ENCODE results near the gene TMEM236. TPM values are rescaled to one million over a fixed set of nuclear protein-coding genes. Genes with fewer than 3 reads are reported as not detected.

The TMEM236 gene
- total RNA-seq, 1 experiment from 2014 or later = 0.03 TPM

- Histone ChIP-seq H3K27me3 (ENCODE audit: control insufficient read depth, insufficient read depth, low read length) (no peaks in the 10 kb centered on the region), H3K36me3 (replicated peaks; ENCODE audit: control insufficient read depth, insufficient read depth, low read length) (no peaks in the 10 kb centered on the region), H3K4me3 (ENCODE audit: insufficient read depth, low read depth, low read length) (no peak overlapping the region)
- DNase-seq = no peak
These were observed 18.4 kb upstream of the TMEM236 start for GRCh38 chr10:17733620-17734019.

- no peaks in the 10 kb centered on the region for H3K27me3 ChIP-seq (ENCODE audit: control insufficient read depth, insufficient read depth, low read length)
- no peak overlapping the region for H3K4me3 ChIP-seq (ENCODE audit: insufficient read depth, low read depth, low read length)
- no peak for DNase-seq
- H3K36me3 ChIP-seq (replicated peaks; ENCODE audit: control insufficient read depth, insufficient read depth, low read length) = no peaks in the 10 kb centered on the region
These were observed 17.4 kb upstream of the TMEM236 start for GRCh38 chr10:17734432-17735080.

GRCh38 chr10:17735166-17735941, 16.6 kb upstream of the TMEM236 start:
- Histone ChIP-seq H3K4me3 (ENCODE audit: insufficient read depth, low read depth, low read length) (no peak overlapping the region), H3K36me3 (replicated peaks; ENCODE audit: control insufficient read depth, insufficient read depth, low read length) (no peaks in the 10 kb centered on the region), H3K27me3 (ENCODE audit: control insufficient read depth, insufficient read depth, low read length) (no peaks in the 10 kb centered on the region)
- no peak for DNase-seq

- no peaks in the 10 kb centered on the region for H3K36me3 ChIP-seq (replicated peaks; ENCODE audit: control insufficient read depth, insufficient read depth, low read length)
- no peak overlapping the region for H3K4me3 ChIP-seq (ENCODE audit: insufficient read depth, low read depth, low read length)
- no peak for DNase-seq
These were observed 15.8 kb upstream of the TMEM236 start for GRCh38 chr10:17736223-17736622.

GRCh38 chr10:17737027-17737965, 14.7 kb upstream of the TMEM236 start:
- Histone ChIP-seq H3K4me3 (ENCODE audit: insufficient read depth, low read depth, low read length) (no peak overlapping the region), H3K36me3 (replicated peaks; ENCODE audit: control insufficient read depth, insufficient read depth, low read length) (no peaks in the 10 kb centered on the region), H3K27me3 (ENCODE audit: control insufficient read depth, insufficient read depth, low read length) (no peaks in the 10 kb centered on the region)
- DNase-seq = no peak

More at GRCh38 chr10:17736223-17736622, 15.8 kb upstream of the TMEM236 start:
- no peaks in the 10 kb centered on the region for H3K27me3 ChIP-seq (ENCODE audit: control insufficient read depth, insufficient read depth, low read length)

- Histone ChIP-seq H3K27me3 (ENCODE audit: control insufficient read depth, insufficient read depth, low read length) (no peaks in the 10 kb centered on the region), H3K4me3 (ENCODE audit: insufficient read depth, low read depth, low read length) (no peak overlapping the region), H3K36me3 (replicated peaks; ENCODE audit: control insufficient read depth, insufficient read depth, low read length) (no peaks in the 10 kb centered on the region)
- no peak for DNase-seq
These were observed 11.3 kb upstream of the TMEM236 start for GRCh38 chr10:17740668-17741067.

GRCh38 chr10:17742918-17743317, 9.1 kb upstream of the TMEM236 start:
- Histone ChIP-seq H3K36me3 (replicated peaks; ENCODE audit: control insufficient read depth, insufficient read depth, low read length) (no peaks in the 10 kb centered on the region), H3K27me3 (ENCODE audit: control insufficient read depth, insufficient read depth, low read length) (no peaks in the 10 kb centered on the region), H3K4me3 (ENCODE audit: insufficient read depth, low read depth, low read length) (no peak overlapping the region)
- peak; percentile 36 for DNase-seq

GRCh38 chr10:17743437-17743836, 8.6 kb upstream of the TMEM236 start:
- Histone ChIP-seq H3K36me3 (replicated peaks; ENCODE audit: control insufficient read depth, insufficient read depth, low read length) (no peaks in the 10 kb centered on the region), H3K27me3 (ENCODE audit: control insufficient read depth, insufficient read depth, low read length) (no peaks in the 10 kb centered on the region), H3K4me3 (ENCODE audit: insufficient read depth, low read depth, low read length) (no peak overlapping the region)
- DNase-seq = no peak

GRCh38 chr10:17744341-17744861, 7.6 kb upstream of the TMEM236 start:
- no peak for DNase-seq
- no peak overlapping the region for H3K4me3 ChIP-seq (ENCODE audit: insufficient read depth, low read depth, low read length)
- H3K36me3 ChIP-seq (replicated peaks; ENCODE audit: control insufficient read depth, insufficient read depth, low read length) = no peaks in the 10 kb centered on the region
- H3K27me3 ChIP-seq (ENCODE audit: control insufficient read depth, insufficient read depth, low read length) = no peaks in the 10 kb centered on the region

GRCh38 chr10:17747883-17748550, 4.0 kb upstream of the TMEM236 start:
- H3K36me3 ChIP-seq (replicated peaks; ENCODE audit: control insufficient read depth, insufficient read depth, low read length) = no peaks in the 10 kb centered on the region
- H3K4me3 ChIP-seq (ENCODE audit: insufficient read depth, low read depth, low read length) = no peak overlapping the region
- DNase-seq = no peak
- H3K27me3 ChIP-seq (ENCODE audit: control insufficient read depth, insufficient read depth, low read length) = no peaks in the 10 kb centered on the region

- no peaks in the 10 kb centered on the region for H3K27me3 ChIP-seq (ENCODE audit: control insufficient read depth, insufficient read depth, low read length)
- no peak overlapping the region for H3K4me3 ChIP-seq (ENCODE audit: insufficient read depth, low read depth, low read length)
- DNase-seq = no peak
- H3K36me3 ChIP-seq (replicated peaks; ENCODE audit: control insufficient read depth, insufficient read depth, low read length) = no peaks in the 10 kb centered on the region
These were observed 2.1 kb upstream of the TMEM236 start for GRCh38 chr10:17749890-17750289.

GRCh38 chr10:17756557-17757217, 4.7 kb downstream of the TMEM236 start:
- no peaks in the 10 kb centered on the region for H3K36me3 ChIP-seq (replicated peaks; ENCODE audit: control insufficient read depth, insufficient read depth, low read length)
- H3K4me3 ChIP-seq (ENCODE audit: insufficient read depth, low read depth, low read length) = no peak overlapping the region
- no peak for DNase-seq
- H3K27me3 ChIP-seq (ENCODE audit: control insufficient read depth, insufficient read depth, low read length) = peaks cover 1% of the 10 kb centered on the region; the same call in 1 of the 2 replicates

GRCh38 chr10:17758200-17758599, 6.2 kb downstream of the TMEM236 start:
- DNase-seq = no peak
- Histone ChIP-seq H3K4me3 (ENCODE audit: insufficient read depth, low read depth, low read length) (no peak overlapping the region), H3K36me3 (replicated peaks; ENCODE audit: control insufficient read depth, insufficient read depth, low read length) (no peaks in the 10 kb centered on the region), H3K27me3 (ENCODE audit: control insufficient read depth, insufficient read depth, low read length) (peaks cover 13% of the 10 kb centered on the region)

All from H7 (cell line).